ENCODE results near the gene VPS13D.

DNA sequence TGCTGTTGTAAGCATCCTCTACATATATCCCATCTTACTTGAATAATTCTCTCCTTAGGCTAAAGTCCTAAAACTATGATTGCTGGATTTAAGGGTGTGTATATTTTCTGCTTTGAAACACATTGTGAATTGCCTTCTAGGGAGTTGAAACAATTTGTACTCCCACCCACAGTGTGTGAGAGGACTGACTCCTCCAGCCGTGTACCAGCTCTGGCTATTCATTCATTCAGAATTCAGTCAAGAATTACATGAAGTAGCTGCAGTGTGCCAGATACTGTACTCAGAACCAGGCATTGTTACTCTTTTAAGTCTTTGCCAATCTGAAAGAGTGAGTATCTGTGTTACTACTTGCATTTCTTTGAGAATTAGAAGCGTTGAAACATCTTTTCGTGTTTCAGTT, 253.2 kb downstream of the VPS13D start:
- TF ChIP-seq, protein P1, sequence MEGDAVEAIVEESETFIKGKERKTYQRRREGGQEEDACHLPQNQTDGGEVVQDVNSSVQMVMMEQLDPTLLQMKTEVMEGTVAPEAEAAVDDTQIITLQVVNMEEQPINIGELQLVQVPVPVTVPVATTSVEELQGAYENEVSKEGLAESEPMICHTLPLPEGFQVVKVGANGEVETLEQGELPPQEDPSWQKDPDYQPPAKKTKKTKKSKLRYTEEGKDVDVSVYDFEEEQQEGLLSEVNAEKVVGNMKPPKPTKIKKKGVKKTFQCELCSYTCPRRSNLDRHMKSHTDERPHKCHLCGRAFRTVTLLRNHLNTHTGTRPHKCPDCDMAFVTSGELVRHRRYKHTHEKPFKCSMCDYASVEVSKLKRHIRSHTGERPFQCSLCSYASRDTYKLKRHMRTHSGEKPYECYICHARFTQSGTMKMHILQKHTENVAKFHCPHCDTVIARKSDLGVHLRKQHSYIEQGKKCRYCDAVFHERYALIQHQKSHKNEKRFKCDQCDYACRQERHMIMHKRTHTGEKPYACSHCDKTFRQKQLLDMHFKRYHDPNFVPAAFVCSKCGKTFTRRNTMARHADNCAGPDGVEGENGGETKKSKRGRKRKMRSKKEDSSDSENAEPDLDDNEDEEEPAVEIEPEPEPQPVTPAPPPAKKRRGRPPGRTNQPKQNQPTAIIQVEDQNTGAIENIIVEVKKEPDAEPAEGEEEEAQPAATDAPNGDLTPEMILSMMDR (conservative IDR thresholded peaks at IDR 0.05 in 1 of 2, IDR thresholded peaks at IDR 0.05 in 1 of 2; ENCODE audit: extremely low read depth in 1 of 2, insufficient read depth in 1 of 2, low read depth in 1 of 2, low read length in 2 of 2), result no peak
- no peak for TF ChIP-seq EZH2 (IDR thresholded peaks at IDR 0.05; ENCODE audit: borderline replicate concordance, low read length)

All from mammary epithelial cell (primary cell).